Measurements from ENCODE around the gene OR10D3. TPM values are rescaled to one million over a fixed set of nuclear protein-coding genes. Genes with fewer than 3 reads are reported as not detected.

The OR10D3 gene
- total and polyA plus RNA-seq, 2 of the 8 experiments (the other 6 are each of a cell fraction or from before 2014, with no cell fraction given) = not detected

GRCh38 chr11:124153821-124154220 is 29.3 kb upstream of the OR10D3 start:
- no peak overlapping the region for H2BK15ac ChIP-seq (ENCODE audit: low read length)
- no peak overlapping the region for H3K23ac ChIP-seq (ENCODE audit: insufficient read length)
- POLR2A ChIA-PET (ENCODE audit: partially characterized antibody) = no interaction called here
- no peak overlapping the region for H3K14ac ChIP-seq (ENCODE audit: insufficient read length)
- no peaks in the 10 kb centered on the region for H4K20me1 ChIP-seq (replicated peaks in 1 of 2; ENCODE audit: control insufficient read depth in 1 of 2, insufficient read depth in 2 of 2, low read length in 2 of 2)
- H3K4me1 ChIP-seq (replicated peaks in 1 of 4; ENCODE audit: control insufficient read depth in 3 of 4, insufficient read depth in 4 of 4, low read length in 3 of 4) = no peaks in the 10 kb centered on the region
- no peak overlapping the region for H4K8ac ChIP-seq (ENCODE audit: extremely low read depth, insufficient read depth, low read length)
- H2BK20ac ChIP-seq (ENCODE audit: low read length) = no peak overlapping the region
- TF ChIP-seq TBP (IDR thresholded peaks at IDR 0.05; ENCODE audit: low read depth, low read length) = no peak
- no peak for TF ChIP-seq SIN3A (conservative IDR thresholded peaks at IDR 0.05 in 1 of 2, IDR thresholded peaks at IDR 0.05 in 1 of 2; ENCODE audit: low read depth in 1 of 2, low read length in 2 of 2)
- TF ChIP-seq GTF2F1 (IDR thresholded peaks at IDR 0.05; ENCODE audit: borderline replicate concordance, low read depth, low read length) = no peak
- TF ChIP-seq FOSL1 (IDR thresholded peaks at IDR 0.05; ENCODE audit: insufficient read depth, low read depth, low read length) = no peak
- H3K27me3 ChIP-seq (replicated peaks in 1 of 4; ENCODE audit: control insufficient read depth in 3 of 4, extremely low read depth in 1 of 4, insufficient read depth in 3 of 4, low read length in 3 of 4) = no peaks in the 10 kb centered on the region
- H3K9me3 ChIP-seq (ENCODE audit: insufficient read depth in 2 of 2, low read depth in 1 of 2, low read length in 1 of 2) = no peaks in the 10 kb centered on the region
- H3K36me3 ChIP-seq (ENCODE audit: control insufficient read depth in 2 of 4, insufficient read depth in 4 of 4, low read length in 3 of 4) = no peaks in the 10 kb centered on the region
- H3K18ac ChIP-seq (ENCODE audit: extremely low read depth, low read length) = no peak overlapping the region
- no peaks in the 10 kb centered on the region for H3K79me2 ChIP-seq (ENCODE audit: control insufficient read depth in 1 of 2, insufficient read depth in 2 of 2, low read length in 2 of 2)
- FAIRE-seq (no peak), DNase-seq (ENCODE audit: low read depth in 1 of 2, low spot score in 2 of 2) (no peak)
- no peaks in the 10 kb centered on the region for H3K79me1 ChIP-seq (ENCODE audit: low read depth, low read length)
- no peak overlapping the region for H3K4ac ChIP-seq (replicated peaks; ENCODE audit: insufficient read length, low read depth, low read length)
- no peak overlapping the region for H3K4me2 ChIP-seq (ENCODE audit: insufficient read depth in 1 of 2, low read depth in 2 of 2, low read length in 2 of 2)
- no peak overlapping the region for H2BK5ac ChIP-seq (ENCODE audit: low read depth, low read length)
- H4K5ac ChIP-seq (ENCODE audit: insufficient read length, low read depth, low read length) = no peak overlapping the region
- H3K4me3 ChIP-seq (ENCODE audit: extremely low read depth in 1 of 4, insufficient read depth in 2 of 4, low read depth in 3 of 4, low read length in 4 of 4) = no peak overlapping the region
- 94% methylated on average over 2 of the region's 2 CpGs; no CpG with 5 or more reads in 1 of the 2 experiments for WGBS, 2 experiments (ENCODE audit: extremely low coverage in 1 of 2, insufficient coverage in 1 of 2, insufficient read length in 1 of 2, insufficient replicate concordance in 2 of 2, low coverage in 1 of 2, low lambda C conversion rate in 2 of 2, missing lambda C conversion rate in 1 of 2)
- CTCF ChIA-PET (ENCODE audit: partially characterized antibody) = interaction anchor here (0.8 to 3.4 kb wide), 4 partner anchors 11 to 87 kb away, joined by 3 to 14 read pairs (median 4); partner anchors contain the start of genes OR8G1 and VWA5A
- H3K9ac ChIP-seq (replicated peaks in 1 of 4; ENCODE audit: extremely low read depth in 1 of 4, low read depth in 3 of 4, low read length in 3 of 4) = no peak overlapping the region
- H2AK5ac ChIP-seq (ENCODE audit: low read depth, low read length) = no peak overlapping the region
- no peaks in the 10 kb centered on the region for H3K23me2 ChIP-seq (ENCODE audit: low read depth, low read length)
- H2BK120ac ChIP-seq (replicated peaks; ENCODE audit: low read depth, low read length) = no peak overlapping the region
- no peak overlapping the region for H2BK12ac ChIP-seq (ENCODE audit: low read depth, low read length)
- no peak overlapping the region for H3K27ac ChIP-seq (ENCODE audit: low read depth, low read length)
- H4K91ac ChIP-seq (replicated peaks; ENCODE audit: insufficient read length, low read length) = no peak overlapping the region
- H3K56ac ChIP-seq (replicated peaks; ENCODE audit: insufficient read length, low read depth, low read length) = no peak overlapping the region
- no peak overlapping the region for H2AFZ ChIP-seq (ENCODE audit: low read length)
